ENCODE data around the gene SYT13.

GRCh38 chr11:45269678-45270077 is 16.5 kb downstream of the SYT13 start:
- TF ChIP-seq ESRRG (CRISPR knock-in tag; IDR thresholded peaks at IDR 0.05) (no peak), PATZ1 (CRISPR knock-in tag; IDR thresholded peaks at IDR 0.05; ENCODE audit: borderline replicate concordance) (no peak), CSRNP3 (CRISPR knock-in tag; IDR thresholded peaks at IDR 0.05) (no peak), ARNTL (CRISPR knock-in tag; IDR thresholded peaks at IDR 0.05; ENCODE audit: borderline replicate concordance, low read depth) (no peak), CREB5 (CRISPR knock-in tag; IDR thresholded peaks at IDR 0.05; ENCODE audit: low read depth) (no peak), SNAI2 (CRISPR knock-in tag; IDR thresholded peaks at IDR 0.05) (no peak), ZNF70 (CRISPR knock-in tag; IDR thresholded peaks at IDR 0.05) (no peak), OSR1 (CRISPR knock-in tag; IDR thresholded peaks at IDR 0.05) (no peak), CSDC2 (CRISPR knock-in tag; IDR thresholded peaks at IDR 0.05) (no peak), ZNF8 (CRISPR knock-in tag; IDR thresholded peaks at IDR 0.05) (no peak), ZFP3 (CRISPR knock-in tag; IDR thresholded peaks at IDR 0.05) (no peak), ZC3H10 (CRISPR knock-in tag; IDR thresholded peaks at IDR 0.05) (no peak)
- TF ChIP-seq, protein P1, sequence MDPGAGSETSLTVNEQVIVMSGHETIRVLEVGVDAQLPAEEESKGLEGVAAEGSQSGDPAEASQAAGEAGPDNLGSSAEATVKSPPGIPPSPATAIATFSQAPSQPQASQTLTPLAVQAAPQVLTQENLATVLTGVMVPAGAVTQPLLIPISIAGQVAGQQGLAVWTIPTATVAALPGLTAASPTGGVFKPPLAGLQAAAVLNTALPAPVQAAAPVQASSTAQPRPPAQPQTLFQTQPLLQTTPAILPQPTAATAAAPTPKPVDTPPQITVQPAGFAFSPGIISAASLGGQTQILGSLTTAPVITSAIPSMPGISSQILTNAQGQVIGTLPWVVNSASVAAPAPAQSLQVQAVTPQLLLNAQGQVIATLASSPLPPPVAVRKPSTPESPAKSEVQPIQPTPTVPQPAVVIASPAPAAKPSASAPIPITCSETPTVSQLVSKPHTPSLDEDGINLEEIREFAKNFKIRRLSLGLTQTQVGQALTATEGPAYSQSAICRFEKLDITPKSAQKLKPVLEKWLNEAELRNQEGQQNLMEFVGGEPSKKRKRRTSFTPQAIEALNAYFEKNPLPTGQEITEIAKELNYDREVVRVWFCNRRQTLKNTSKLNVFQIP (CRISPR knock-in tag; IDR thresholded peaks at IDR 0.05; ENCODE audit: borderline replicate concordance, low read depth), result no peak

Data from SK-N-SH treated with all-trans-retinoic acid at 6 μM for 48 hours (cell line).